SKM-1 (cell line): ENCODE data around the gene NCOA3.
A peak's percentile ranks its signal among the peaks of the same experiment; 100 is the strongest.

ENCODE experiments used
- DNase-seq: peaks from one replicate; lab custom pipeline; 2025; ENCODE audit not compliant: unreplicated experiment; lab: John Stamatoyannopoulos, UW

NCOA3 gene

GRCh38 chr20:47676912-47677634 lies 175.4 kb downstream of the NCOA3 start:
- no peak for DNase-seq

GRCh38 chr20:47677635-47678453 lies 176.2 kb downstream of the NCOA3 start:
- DNase-seq: peak; percentile 4

DNA sequence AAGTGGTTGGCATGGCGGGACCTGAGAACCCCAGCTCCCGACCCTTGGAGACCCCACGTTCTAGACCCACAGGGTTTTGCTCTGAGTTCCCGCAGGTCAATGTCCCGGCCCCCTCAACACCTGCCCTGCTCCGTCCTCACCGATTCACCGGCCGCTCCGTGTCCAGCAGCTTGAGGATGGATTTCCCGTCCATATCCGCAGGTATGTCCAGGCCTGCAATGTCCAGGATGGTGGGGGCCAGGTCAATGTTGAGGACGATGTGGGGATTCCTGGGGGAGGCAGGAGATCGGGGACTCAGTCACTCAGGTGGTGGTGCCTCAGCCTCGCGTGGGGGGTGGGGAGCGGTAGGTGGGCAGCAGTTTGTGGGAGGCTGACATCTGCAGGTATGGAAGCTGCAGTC lies 176.8 kb downstream of the NCOA3 start:
- no peak for DNase-seq

- DNase-seq: no peak
These were observed 177.8 kb downstream of the NCOA3 start for GRCh38 chr20:47679462-47679861.

GRCh38 chr20:47680804-47681529 lies 179.3 kb downstream of the NCOA3 start:
- DNase-seq: no peak

- DNase-seq: no peak
These were observed 180.5 kb downstream of the NCOA3 start for GRCh38 chr20:47682028-47682783.

GRCh38 chr20:47682916-47683315 lies 181.2 kb downstream of the NCOA3 start:
- DNase-seq: no peak

DNA sequence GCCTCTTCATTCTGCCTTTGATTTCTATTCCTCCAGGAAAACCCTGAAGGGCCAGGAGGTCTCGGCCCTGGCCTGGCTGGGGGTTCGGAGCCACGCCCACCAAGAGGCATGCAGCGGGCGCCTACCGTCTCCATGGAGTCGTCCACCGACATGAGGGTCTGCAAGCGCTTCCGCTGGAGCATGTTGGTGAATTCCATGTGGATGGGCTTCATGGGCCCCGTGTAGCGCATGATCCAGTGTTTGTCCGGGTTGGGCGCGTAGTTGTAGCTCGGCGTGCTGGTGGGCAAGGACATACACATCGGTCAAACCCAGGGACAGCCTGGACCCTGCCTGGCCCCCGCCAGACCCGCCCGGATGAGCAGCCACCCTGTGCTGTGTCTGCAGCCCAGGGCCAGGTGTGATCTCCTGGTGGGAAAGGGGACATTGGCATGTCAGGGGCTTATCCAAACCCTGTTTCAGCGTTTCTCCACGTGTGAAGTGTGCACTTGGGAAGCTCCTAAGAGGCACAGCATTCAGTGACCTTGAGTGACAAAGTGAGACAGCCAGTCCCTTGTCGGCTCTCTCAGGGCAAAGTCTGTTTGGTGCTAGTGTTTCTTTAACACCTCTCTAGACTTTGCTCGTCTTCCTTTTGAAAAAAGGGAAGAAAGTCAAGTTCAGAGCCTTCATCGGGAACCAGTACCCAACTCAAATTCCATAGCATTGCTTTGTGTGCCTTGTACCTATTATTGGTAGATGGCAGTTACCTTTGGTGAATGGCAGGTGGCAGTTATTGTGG lies 182.8 kb downstream of the NCOA3 start:
- DNase-seq: no peak

DNA sequence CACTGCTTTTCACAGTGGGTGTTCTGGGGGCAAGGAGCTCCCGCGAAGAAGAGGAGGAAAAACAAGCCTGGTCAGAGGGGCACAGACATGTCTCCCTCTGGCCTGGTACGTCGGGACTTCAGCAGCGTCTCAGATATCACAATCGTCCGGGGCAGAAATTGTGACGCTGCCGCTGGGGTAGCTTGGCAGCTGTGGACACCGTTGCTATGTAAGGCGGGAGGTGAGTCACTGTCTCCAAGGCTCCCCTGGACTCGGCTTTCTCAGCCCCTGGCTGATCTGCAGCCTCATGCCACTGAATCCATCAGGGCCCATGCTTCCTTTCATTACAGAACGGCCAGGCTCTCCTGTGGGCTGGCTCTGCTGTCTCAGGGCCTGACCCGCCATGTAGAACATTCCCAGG lies 184.9 kb downstream of the NCOA3 start:
- no peak for DNase-seq

DNA sequence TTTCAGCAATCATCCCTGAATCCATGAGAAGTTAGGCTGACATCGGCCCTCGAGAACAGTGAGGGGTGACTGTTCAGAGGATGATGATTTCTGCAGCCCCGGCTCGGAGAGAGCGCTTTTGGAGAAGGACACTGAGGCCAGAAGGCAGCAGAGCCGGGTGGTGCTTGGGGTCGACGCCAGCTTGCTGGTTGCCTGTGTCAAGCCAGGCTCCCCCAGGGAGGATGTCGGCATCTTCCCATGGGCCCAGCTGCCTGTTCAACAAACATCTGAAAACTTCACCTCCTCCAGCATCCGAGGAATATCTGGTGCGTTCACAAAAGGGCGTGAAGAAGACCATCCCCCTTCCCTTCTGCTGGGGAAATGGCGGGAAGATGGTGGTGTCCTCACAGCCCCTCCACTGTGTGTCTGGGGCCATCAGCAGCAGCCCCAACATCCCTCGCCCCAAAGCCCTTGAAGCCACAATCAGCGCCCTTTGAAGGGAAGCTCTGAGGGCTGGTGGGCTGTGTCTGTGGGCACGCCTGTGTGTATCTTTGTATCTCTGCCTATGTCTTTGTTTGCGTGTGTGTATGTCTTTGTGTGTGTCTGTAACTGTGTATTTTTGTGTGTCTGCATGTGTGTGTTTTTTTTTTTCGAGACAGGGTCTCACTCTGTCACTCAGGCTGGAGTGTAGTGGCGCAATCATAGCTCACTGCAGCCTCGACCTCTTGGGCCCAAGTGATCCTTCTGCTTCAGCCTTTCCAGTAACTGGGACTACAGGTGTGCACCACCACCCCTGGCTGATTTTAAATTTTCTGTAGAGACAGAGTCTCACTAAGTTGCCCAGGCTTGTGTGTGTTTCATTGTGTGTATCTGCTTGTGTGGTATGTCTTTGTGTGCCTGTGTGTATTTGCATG lies 185.7 kb downstream of the NCOA3 start:
- DNase-seq: no peak

DNA sequence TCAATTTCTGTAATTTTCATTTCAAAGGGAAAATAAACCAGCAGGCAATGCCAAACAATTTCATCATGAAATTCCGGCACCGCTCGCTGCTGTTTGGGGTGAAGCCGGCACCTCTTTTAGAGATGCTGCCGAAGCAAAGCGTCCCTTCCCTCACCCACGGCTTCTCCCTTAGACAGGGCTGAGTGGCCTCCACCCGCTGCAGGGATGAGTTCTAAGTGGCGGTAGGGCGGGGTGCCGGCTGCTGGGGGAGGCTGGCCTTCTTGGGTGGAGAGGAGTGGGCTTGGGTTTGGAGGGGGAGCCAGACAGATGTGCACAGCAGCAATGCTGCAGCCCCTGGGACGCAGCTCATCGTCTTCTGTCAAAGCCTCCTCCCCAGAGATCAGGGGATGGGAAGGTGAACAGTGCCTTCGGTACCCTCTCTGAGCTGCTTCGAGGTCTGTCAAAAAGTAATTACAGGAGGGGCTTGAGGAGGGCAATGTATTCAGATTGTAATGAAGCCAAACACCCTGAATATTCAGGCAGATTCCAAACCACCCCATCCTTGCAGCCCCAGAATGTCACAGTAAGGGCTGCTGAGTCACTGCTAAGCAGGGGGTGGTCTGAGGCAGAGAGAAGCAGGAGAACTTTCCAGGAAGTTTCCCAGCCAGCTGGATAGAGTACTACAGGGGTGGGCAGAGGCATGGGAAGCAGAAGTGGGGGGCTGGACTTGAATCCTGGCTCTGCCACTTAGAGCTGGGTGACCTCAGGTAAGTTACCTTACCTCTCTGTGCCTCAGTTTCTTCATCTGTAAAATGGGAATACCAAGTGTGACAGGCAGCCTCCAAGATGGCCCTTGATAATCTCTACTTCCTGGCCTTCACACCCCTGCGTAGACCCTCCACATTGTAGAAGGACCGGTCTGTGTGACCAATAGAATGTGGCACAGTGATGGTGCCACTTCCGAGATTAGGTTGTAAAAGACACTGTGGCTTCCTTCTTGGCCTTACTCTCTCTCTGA lies 187.0 kb downstream of the NCOA3 start:
- DNase-seq: no peak

GRCh38 chr20:47689731-47690130 lies 188.0 kb downstream of the NCOA3 start:
- DNase-seq: no peak

DNA sequence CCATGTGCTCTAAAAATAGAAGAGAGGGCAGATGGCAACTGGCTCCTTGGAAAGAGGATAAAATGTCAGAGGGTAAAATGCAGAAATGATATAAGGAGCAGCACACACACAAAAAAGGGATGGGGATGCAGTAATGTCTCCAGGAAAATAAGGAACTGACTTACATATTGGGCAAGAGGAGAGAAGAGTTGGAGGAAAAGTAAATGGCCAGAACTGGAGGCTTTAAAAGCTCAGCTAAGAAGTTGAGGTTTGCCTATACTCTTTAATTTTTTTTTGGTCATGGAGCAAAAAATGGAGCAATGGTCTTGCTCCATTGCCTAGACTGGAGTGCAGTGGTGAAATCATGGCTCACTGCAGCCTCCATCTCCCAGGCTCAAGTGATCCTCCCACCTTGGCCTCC lies 189.9 kb downstream of the NCOA3 start:
- peak; percentile 73 for DNase-seq

DNA sequence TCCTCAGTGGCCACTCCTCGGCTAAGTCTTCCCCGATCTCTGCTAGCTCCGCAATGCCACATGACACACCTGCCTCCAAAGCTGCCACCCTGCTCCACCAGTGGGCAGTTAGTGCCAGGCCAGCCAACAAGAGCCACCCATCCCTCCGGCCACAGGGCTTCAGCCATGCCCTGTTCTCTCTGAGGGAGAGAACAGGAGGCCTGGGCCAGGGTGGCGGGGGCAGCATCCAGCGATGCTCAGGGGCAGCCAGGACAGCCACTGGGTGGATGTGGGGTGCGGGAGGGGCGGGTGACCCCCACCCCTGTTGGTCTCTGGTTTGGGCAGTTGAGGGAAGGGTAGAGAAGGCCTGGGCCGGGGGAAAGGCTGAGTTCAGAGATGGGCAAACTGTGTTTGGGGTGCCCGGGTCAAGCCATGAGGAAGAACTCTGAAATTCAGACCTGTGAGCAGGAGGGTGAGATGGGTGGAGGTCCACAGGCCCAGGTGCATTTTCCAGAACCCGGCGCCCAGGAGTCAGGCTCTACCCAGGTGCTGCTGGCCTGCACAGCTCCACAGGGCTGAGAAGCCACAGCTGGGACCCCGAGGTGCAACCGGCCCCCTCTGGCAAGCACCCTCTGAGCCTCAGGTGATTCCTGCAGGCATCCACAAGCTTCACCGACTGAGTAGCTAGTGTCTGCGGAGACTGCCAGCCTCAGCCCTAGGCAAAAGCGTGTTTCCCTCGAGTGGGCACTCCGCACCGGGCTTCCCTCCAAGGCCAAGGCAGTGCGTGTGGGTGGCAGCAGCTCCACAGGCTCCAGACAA lies 192.5 kb downstream of the NCOA3 start:
- DNase-seq: no peak

DNA sequence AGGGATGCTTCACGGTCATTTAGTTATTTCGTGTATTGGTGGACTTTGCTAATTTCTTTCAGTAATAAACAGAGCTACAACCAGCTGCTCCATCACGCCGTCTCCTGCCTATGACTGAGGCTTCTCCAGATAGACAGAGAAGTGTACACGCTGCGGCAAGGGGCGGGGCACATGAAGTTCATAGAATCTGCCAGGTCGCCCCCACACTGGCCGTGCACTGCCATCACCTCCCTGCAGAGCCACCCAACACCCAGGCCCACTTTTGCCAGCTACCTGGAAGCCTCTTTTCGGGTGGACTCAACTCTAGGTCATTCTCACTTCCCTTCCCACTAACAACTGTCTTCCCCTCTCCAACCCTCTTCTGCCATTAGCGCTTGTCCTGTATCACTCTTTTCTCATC lies 195.2 kb downstream of the NCOA3 start:
- no peak for DNase-seq

- no peak for DNase-seq
These were observed 196.5 kb downstream of the NCOA3 start for GRCh38 chr20:47698142-47698541.

DNA sequence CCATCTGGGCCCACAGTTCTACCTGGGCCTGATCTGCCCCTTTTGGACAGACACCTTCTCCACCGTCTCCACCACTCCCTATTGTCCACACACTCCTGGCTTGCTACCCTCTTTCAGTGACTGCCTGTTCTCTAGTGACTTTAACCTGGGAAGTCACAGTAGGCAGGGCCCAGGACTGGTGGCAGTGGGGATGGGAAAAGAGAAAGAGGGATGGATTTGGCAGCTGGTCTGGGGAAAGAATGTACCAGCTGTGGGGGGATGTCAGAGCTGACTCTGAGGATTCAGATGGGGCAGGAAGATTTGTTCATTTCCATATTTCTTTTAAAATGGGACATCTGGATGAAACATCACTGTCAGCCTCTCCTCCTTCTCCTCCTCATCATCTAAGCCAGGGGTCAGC lies 198.1 kb downstream of the NCOA3 start:
- no peak for DNase-seq
